ENCODE measurements around the gene MIOX. TPM values are rescaled to one million over a fixed set of nuclear protein-coding genes. Genes with fewer than 3 reads are reported as not detected.

MIOX gene
- total RNA-seq, 1 experiment from 2014 or later, result 1.5 TPM

DNA sequence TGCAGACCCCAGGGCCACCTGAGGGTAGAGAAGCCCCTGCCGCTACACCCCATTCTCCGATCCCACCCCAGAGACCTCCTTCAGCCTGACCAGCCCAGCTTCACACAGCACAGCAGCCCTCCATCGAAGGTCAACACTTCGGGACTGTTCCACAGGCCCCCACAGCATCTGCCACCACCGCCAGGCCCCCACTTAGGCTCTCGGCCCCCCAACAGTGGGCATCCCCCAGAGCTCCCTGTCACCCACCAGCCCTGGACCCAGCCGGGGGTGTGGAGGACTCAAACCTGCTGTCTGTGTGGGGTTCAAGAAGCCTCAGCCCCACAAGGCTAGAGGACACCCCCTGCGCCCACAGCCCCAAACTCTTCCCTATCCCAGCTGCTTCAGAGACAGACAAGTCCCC lies 18.0 kb upstream of the MIOX start:
- Histone ChIP-seq H3K27ac (no peak overlapping the region), H3K79me2 (ENCODE audit: low read depth) (peaks cover 56% of the 10 kb centered on the region), H3K4me3 (no peak overlapping the region), H3K27me3 (ENCODE audit: insufficient read depth, low read depth) (no peaks in the 10 kb centered on the region), H3K36me3 (ENCODE audit: low read depth) (peaks cover 17% of the 10 kb centered on the region), H3K9me2 (ENCODE audit: insufficient read depth) (no peaks in the 10 kb centered on the region), H3K4me2 (peak overlapping the region; percentile 87), H3K4me1 (replicated peaks; ENCODE audit: insufficient read depth) (peaks cover 53% of the 10 kb centered on the region), H2AFZ (no peak overlapping the region), H3F3A (ENCODE audit: insufficient read depth, low read depth) (peaks cover 43% of the 10 kb centered on the region), H3K9me3 (ENCODE audit: insufficient read depth, low read depth) (no peaks in the 10 kb centered on the region), H4K20me1 (ENCODE audit: insufficient read depth) (peaks cover 86% of the 10 kb centered on the region)
- no peak for DNase-seq
- no TSS peak for BruUV-seq (replicated peaks)
- POLR2A ChIA-PET (ENCODE audit: unreplicated experiment), result no interaction called here
- CTCF ChIA-PET, result no interaction called here
- intact Hi-C loops (cut with micrococcal nuclease; ENCODE audit: unreplicated experiment), result no loop called here
- no peak for TF ChIP-seq EZH2 (IDR thresholded peaks at IDR 0.05; ENCODE audit: low read depth)
- TF ChIP-seq, protein P1, sequence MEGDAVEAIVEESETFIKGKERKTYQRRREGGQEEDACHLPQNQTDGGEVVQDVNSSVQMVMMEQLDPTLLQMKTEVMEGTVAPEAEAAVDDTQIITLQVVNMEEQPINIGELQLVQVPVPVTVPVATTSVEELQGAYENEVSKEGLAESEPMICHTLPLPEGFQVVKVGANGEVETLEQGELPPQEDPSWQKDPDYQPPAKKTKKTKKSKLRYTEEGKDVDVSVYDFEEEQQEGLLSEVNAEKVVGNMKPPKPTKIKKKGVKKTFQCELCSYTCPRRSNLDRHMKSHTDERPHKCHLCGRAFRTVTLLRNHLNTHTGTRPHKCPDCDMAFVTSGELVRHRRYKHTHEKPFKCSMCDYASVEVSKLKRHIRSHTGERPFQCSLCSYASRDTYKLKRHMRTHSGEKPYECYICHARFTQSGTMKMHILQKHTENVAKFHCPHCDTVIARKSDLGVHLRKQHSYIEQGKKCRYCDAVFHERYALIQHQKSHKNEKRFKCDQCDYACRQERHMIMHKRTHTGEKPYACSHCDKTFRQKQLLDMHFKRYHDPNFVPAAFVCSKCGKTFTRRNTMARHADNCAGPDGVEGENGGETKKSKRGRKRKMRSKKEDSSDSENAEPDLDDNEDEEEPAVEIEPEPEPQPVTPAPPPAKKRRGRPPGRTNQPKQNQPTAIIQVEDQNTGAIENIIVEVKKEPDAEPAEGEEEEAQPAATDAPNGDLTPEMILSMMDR (conservative IDR thresholded peaks at IDR 0.05), result no peak

DNA sequence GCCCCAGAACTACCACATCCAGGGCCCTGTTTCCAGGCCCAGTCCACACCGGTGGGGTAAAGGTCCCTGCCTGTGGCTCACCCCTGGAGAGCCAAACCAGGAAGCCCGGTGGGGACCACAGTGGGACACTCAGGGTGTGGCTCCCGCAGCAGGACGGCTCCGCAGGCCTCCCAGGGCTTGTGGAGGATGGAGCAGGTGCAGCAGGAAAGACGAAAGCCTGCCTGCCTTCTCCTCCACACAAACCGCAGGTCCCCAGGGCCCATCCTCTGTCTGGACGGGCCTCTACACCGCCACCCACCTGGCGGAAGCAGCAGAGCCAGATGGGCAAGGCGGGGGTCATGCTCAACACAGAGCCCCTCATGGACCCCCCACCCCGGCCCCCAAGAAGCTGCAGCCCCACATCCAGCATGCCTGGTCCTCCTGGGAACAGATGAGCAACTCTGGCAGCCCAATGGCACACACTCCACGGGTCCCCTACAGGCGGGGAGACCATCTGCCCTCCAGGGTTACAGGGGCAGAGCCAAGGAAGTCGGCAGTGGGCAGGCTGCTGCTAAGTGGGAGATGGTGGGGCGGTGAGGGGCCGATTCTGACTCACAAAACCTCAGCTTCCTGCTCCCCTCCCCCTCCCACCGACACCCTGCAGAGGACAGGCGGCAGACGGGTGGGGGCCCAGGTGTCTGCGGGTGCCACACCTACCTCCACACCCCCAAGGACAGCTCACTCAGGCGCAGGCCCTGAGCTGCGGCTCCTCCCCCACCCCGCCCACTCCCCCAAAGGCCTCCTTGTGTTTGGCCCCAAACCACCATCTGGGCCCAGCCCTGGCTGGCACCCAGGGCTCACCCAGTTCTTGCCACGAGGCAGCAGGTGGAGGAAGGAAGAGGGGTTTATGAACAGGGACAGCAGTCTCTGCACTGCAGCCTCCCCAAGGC lies 17.0 kb upstream of the MIOX start:
- peak overlapping the region; percentile 44 for H3K27ac ChIP-seq
- H2AFZ ChIP-seq, result no peak overlapping the region
- BruUV-seq (replicated peaks), result no TSS peak
- peaks cover 43% of the 10 kb centered on the region for H3F3A ChIP-seq (ENCODE audit: insufficient read depth, low read depth)
- H3K9me3 ChIP-seq (ENCODE audit: insufficient read depth, low read depth), result no peaks in the 10 kb centered on the region
- ChIA-PET POLR2A (ENCODE audit: unreplicated experiment) (interaction anchor here (0.6 to 0.7 kb wide), 4 partner anchors 23 to 237 kb away, joined by 4 to 8 read pairs (median 4); no protein-coding TSS in a partner anchor), CTCF (interaction anchor here (0.6 kb wide), 1 partner anchor 38 kb away, joined by 5 read pairs; the partner anchor contains the start of gene NCAPH2)
- peaks cover 87% of the 10 kb centered on the region for H4K20me1 ChIP-seq (ENCODE audit: insufficient read depth)
- H3K36me3 ChIP-seq (ENCODE audit: low read depth), result peaks cover 15% of the 10 kb centered on the region
- H3K4me3 ChIP-seq, result peak overlapping the region; percentile 22; the same call in 1 of the 2 replicates
- DNase-seq, result peak; percentile 90 to 94
- intact Hi-C loops (cut with micrococcal nuclease; ENCODE audit: unreplicated experiment), result no loop called here
- peaks cover 66% of the 10 kb centered on the region for H3K79me2 ChIP-seq (ENCODE audit: low read depth)
- H3K4me2 ChIP-seq, result peak overlapping the region; percentile 87
- TF ChIP-seq EZH2 (IDR thresholded peaks at IDR 0.05; ENCODE audit: low read depth), result no peak
- TF ChIP-seq, protein P1 (conservative IDR thresholded peaks at IDR 0.05), result no peak
- no peaks in the 10 kb centered on the region for H3K9me2 ChIP-seq (ENCODE audit: insufficient read depth)
- H3K27me3 ChIP-seq (ENCODE audit: insufficient read depth, low read depth), result no peaks in the 10 kb centered on the region
- H3K4me1 ChIP-seq (replicated peaks; ENCODE audit: insufficient read depth), result peaks cover 56% of the 10 kb centered on the region

DNA sequence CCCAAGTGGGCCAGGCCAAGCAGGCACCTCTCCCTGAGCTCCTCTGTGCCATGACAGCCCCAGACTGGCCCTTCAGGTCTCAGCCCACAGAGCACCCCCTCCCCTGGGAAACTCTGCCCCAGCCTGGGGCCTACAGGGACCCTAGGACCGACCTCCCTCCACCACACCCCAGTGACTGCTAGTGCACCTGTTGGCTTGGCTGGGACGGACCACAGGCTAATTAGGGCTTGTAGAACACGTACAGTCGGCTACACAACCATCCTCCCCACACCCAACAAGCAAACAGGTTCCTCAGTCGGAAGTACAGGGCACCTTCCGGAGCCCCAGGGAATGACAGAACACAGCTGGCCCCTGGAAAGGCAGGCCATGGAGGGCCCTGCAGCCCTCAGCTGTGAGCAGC lies 16.2 kb upstream of the MIOX start:
- CTCF ChIA-PET, result no interaction called here
- no peak for DNase-seq
- H3F3A ChIP-seq (ENCODE audit: insufficient read depth, low read depth), result peaks cover 43% of the 10 kb centered on the region
- H4K20me1 ChIP-seq (ENCODE audit: insufficient read depth), result peaks cover 78% of the 10 kb centered on the region
- no TSS peak for BruUV-seq (replicated peaks)
- H3K9me2 ChIP-seq (ENCODE audit: insufficient read depth), result no peaks in the 10 kb centered on the region
- peaks cover 66% of the 10 kb centered on the region for H3K79me2 ChIP-seq (ENCODE audit: low read depth)
- POLR2A ChIA-PET (ENCODE audit: unreplicated experiment), result interaction anchor here (0.6 to 0.7 kb wide), 2 partner anchors 29 to 238 kb away, joined by 4 to 5 read pairs; no protein-coding TSS in a partner anchor
- H3K4me1 ChIP-seq (replicated peaks; ENCODE audit: insufficient read depth), result peaks cover 59% of the 10 kb centered on the region
- no peak overlapping the region for H2AFZ ChIP-seq
- H3K27me3 ChIP-seq (ENCODE audit: insufficient read depth, low read depth), result no peaks in the 10 kb centered on the region
- peak overlapping the region; percentile 22; the same call in 1 of the 2 replicates for H3K4me3 ChIP-seq
- H3K9me3 ChIP-seq (ENCODE audit: insufficient read depth, low read depth), result no peaks in the 10 kb centered on the region
- peaks cover 10% of the 10 kb centered on the region; the same call in 1 of the 2 replicates for H3K36me3 ChIP-seq (ENCODE audit: low read depth)
- TF ChIP-seq EZH2 (IDR thresholded peaks at IDR 0.05; ENCODE audit: low read depth), result no peak
- TF ChIP-seq, protein P1 (conservative IDR thresholded peaks at IDR 0.05), result no peak
- intact Hi-C loops (cut with micrococcal nuclease; ENCODE audit: unreplicated experiment), result no loop called here
- H3K27ac ChIP-seq, result peak overlapping the region; percentile 44
- peak overlapping the region; percentile 87 for H3K4me2 ChIP-seq

Measured in PC-9 (cell line).